Measurements from ENCODE around the gene USF3. TPM values are rescaled to one million over a fixed set of nuclear protein-coding genes. Genes with fewer than 3 reads are reported as not detected.

Gene USF3
- total and polyA plus RNA-seq, 2 of the 8 experiments (the other 6 are each of a cell fraction or from before 2014, with no cell fraction given), result 9.6 to 18.5 TPM

GRCh38 chr3:113673593-113673992 is 22.8 kb downstream of the USF3 start (continued):
- no peak for TF ChIP-seq MAFK (IDR thresholded peaks at IDR 0.05; ENCODE audit: low read depth, low read length)
- TF ChIP-seq NRF1 (IDR thresholded peaks at IDR 0.05; ENCODE audit: low read depth, low read length), result no peak
- no peak for TF ChIP-seq EGR1 (IDR thresholded peaks at IDR 0.05; ENCODE audit: borderline replicate concordance, low read depth, low read length)
- no peak for TF ChIP-seq SRF (IDR thresholded peaks at IDR 0.05; ENCODE audit: low read depth, low read length)

Measured in H1 (cell line).